ENCODE measurements around the gene GRP. TPM values are rescaled to one million over a fixed set of nuclear protein-coding genes. Genes with fewer than 3 reads are reported as not detected.
A peak's percentile ranks its signal among the peaks of the same experiment; 100 is the strongest.

GRP gene
- total RNA-seq, 2 donors from 2014 or later = not detected

DNA sequence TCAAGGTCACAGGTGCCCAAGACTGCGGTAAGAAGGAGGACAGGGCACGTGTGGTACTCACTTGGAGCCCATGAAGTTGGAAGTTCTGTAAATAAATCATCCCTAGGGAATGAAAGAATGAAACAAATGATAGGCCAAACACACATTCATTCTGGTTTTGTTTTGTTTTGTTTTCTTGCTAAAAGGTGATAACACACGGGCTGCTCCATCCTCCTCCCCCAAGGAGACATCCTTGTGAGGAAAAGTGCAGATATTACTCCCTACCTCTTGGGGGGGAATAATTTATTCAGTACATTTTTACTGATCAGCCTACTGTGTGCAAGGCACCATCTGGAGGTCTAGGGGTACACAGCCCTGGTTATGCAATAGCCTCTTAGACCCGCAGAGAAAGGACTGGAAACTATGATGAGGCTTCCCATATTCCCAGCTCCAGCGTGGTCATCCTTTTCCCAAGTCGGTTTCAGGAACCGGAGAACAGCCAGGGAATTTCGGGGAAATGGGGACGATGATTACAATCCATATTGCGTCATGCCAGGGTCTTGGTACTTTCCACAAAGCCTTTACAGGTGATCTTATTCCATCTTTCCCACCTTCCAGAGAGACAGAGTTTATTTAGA lies 47.0 kb downstream of the GRP start:
- no peak overlapping the region for H3K4me3 Mint-ChIP-seq

GRCh38 chr18:59267503-59268126 lies 47.7 kb downstream of the GRP start:
- Mint-ChIP-seq H3K4me1 (ENCODE audit: low read depth in 2 of 2) (peaks cover 6 to 8% of the 10 kb centered on the region in 2 donors), H3K9me3 (no peaks in the 10 kb centered on the region), H3K27ac (no peak overlapping the region), H3K27me3 (peaks cover 60 to 70% of the 10 kb centered on the region in 2 donors), H3K4me3 (no peak overlapping the region), H3K36me3 (peaks cover 6% of the 10 kb centered on the region)
- DNase-seq (ENCODE audit: low spot score) (no peak), ATAC-seq (no peak)

More for the DNA sequence above, 47.0 kb downstream of the GRP start:
- H3K27ac Mint-ChIP-seq = no peak overlapping the region
- ATAC-seq (no peak), DNase-seq (ENCODE audit: low spot score) (no peak)
- H3K9me3 Mint-ChIP-seq = no peaks in the 10 kb centered on the region
- H3K4me1 Mint-ChIP-seq (ENCODE audit: low read depth in 2 of 2) = peaks cover 6 to 8% of the 10 kb centered on the region in 2 donors
- peaks cover 6% of the 10 kb centered on the region for H3K36me3 Mint-ChIP-seq
- peaks cover 59 to 69% of the 10 kb centered on the region in 2 donors for H3K27me3 Mint-ChIP-seq

- H3K4me1 Mint-ChIP-seq (ENCODE audit: low read depth in 2 of 2) = peaks cover 6 to 8% of the 10 kb centered on the region in 2 donors
- peaks cover 6% of the 10 kb centered on the region for H3K36me3 Mint-ChIP-seq
- DNase-seq (ENCODE audit: low spot score) (no peak), ATAC-seq (no peak)
- H3K4me3 Mint-ChIP-seq = no peak overlapping the region
- no peak overlapping the region for H3K27ac Mint-ChIP-seq
- H3K9me3 Mint-ChIP-seq = no peaks in the 10 kb centered on the region
- peaks cover 58 to 65% of the 10 kb centered on the region in 2 donors for H3K27me3 Mint-ChIP-seq
Observed at GRCh38 chr18:59268127-59268720, 48.3 kb downstream of the GRP start.

DNA sequence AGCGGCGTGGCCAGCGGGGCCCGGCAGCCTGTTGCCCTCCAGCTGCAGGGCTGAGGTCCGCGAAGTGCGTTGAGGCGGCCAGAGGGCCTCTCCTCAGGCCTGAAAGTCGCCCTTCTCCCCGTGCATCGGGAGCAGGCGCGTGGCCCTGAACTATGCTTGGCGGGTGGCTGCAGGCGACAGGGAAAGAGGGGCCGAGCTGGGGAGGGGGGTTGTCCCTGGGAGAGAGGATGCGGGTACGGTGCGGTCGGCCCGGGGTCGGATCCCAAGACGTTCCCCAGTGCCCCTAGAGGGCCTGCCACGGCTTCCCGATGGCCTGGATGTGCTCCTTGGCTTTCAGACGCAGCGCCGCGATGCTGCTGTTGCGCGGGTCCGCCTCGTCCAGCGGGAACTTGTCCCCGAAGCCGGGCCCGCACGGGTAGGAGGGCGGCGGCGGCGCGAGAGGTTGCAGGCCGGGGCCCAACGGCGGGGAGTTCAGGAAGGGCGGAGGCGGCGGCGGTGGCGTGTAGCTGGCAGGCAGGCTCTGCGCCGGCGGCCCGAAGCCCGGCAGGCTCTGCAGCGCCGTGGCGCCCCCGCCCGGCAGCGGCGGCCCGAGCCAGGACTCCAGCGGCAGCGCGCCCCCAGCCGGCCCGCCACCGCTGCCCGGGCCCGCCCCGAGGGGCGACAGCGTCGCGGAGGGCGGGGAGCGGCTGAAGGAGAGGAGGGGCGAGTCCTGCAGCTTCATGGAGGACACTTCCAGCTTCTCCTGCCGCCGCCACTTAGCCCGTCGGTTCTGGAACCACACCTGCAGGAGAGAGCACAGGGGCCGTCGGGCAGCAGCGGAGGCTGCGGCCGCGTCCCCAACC lies 49.0 kb downstream of the GRP start:
- H3K4me3 Mint-ChIP-seq = peak overlapping the region; percentile 67
- H3K27ac Mint-ChIP-seq = no peak overlapping the region
- peaks cover 6% of the 10 kb centered on the region for H3K36me3 Mint-ChIP-seq
- ATAC-seq (peak; percentile 45 to 73), DNase-seq (ENCODE audit: low spot score) (no peak)
- H3K9me3 Mint-ChIP-seq = no peaks in the 10 kb centered on the region
- peaks cover 6 to 8% of the 10 kb centered on the region in 2 donors for H3K4me1 Mint-ChIP-seq (ENCODE audit: low read depth in 2 of 2)
- peaks cover 56 to 63% of the 10 kb centered on the region in 2 donors for H3K27me3 Mint-ChIP-seq

- ATAC-seq = no peak
- peak overlapping the region; percentile 67 for H3K4me3 Mint-ChIP-seq
- H3K36me3 Mint-ChIP-seq = peaks cover 6% of the 10 kb centered on the region
- no peaks in the 10 kb centered on the region for H3K9me3 Mint-ChIP-seq
- peaks cover 6 to 10% of the 10 kb centered on the region in 2 donors for H3K4me1 Mint-ChIP-seq (ENCODE audit: low read depth in 2 of 2)
- DNase-seq (ENCODE audit: low spot score) = no peak
- peaks cover 61 to 67% of the 10 kb centered on the region in 2 donors for H3K27me3 Mint-ChIP-seq
- H3K27ac Mint-ChIP-seq = no peak overlapping the region
Observed at GRCh38 chr18:59269563-59270119, 49.7 kb downstream of the GRP start.

DNA sequence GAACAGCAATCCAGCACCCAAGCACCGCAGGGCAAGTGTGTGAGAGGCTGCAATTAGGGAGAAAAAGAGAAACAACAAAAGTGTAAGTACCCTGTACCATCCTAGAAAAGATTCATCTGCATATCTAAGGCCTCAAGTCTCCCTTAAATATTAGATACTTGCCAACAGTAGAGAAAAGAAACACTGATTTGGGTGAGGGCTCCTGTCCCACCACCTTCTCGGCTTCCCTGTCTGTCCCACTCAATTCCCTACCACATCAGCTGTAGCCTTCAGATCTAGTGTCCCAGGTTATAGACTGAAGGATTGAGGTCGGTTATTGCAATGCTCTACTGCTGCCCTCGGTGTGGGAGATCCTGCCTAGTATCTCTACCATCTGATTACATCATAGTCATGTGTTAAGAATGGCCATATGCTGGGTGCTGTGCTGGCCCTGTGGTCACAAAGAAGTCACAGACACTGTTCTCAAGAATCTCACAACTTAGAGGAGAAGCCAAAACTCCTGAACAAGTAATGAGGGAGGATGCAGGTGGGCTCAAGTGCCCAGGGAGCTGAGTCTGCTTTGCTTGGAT lies 50.8 kb downstream of the GRP start:
- no peak for ATAC-seq
- Mint-ChIP-seq H3K27me3 (peaks cover 67 to 78% of the 10 kb centered on the region in 2 donors), H3K4me1 (ENCODE audit: low read depth in 2 of 2) (peaks cover 6 to 11% of the 10 kb centered on the region in 2 donors), H3K27ac (no peak overlapping the region), H3K4me3 (no peak overlapping the region), H3K9me3 (no peaks in the 10 kb centered on the region), H3K36me3 (peaks cover 6% of the 10 kb centered on the region)
- DNase-seq (ENCODE audit: low spot score) = no peak

- no peak overlapping the region for H3K4me3 Mint-ChIP-seq
- no peaks in the 10 kb centered on the region for H3K9me3 Mint-ChIP-seq
- H3K27me3 Mint-ChIP-seq = peaks cover 65 to 78% of the 10 kb centered on the region in 2 donors
- H3K4me1 Mint-ChIP-seq (ENCODE audit: low read depth in 2 of 2) = peaks cover 6 to 11% of the 10 kb centered on the region in 2 donors
- H3K27ac Mint-ChIP-seq = no peak overlapping the region
- ATAC-seq (no peak), DNase-seq (ENCODE audit: low spot score) (no peak)
- peaks cover 6% of the 10 kb centered on the region for H3K36me3 Mint-ChIP-seq
Observed at GRCh38 chr18:59271606-59272220, 51.8 kb downstream of the GRP start.

DNA sequence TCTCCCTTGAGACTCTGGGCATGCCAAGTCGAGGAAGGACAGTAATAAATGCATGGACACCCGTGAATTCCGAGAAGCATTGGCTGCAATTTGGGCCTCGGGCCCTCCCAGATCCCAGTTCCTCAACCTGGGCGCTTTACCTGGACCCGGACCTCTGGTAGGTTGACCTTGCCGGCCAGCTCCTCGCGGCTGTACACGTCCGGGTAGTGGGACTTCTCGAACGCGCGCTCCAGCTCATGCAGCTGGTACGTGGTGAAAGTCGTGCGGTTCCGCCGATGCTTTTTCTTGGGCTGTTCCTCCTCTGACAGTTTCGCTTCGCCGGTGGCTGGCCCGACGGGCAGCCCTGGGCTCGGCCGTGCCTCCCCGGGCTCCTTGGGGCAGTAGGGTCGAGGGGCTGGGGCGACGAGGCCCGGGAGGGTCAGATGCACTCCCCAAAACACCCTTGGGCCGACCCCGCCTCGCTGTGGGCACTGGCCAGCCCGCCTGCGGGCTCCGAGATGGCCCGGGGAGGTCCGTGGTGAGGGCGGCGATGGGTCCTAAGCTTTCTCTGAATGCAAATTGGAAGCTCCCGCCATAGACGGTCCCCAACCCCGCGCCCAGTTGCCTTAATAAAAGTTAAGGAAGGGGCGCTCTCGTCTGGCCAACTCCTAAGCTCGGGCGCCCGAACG lies 52.4 kb downstream of the GRP start:
- H3K27ac Mint-ChIP-seq = no peak overlapping the region
- no peak for DNase-seq (ENCODE audit: low spot score)
- H3K4me3 Mint-ChIP-seq = no peak overlapping the region
- no peaks in the 10 kb centered on the region for H3K9me3 Mint-ChIP-seq
- peaks cover 6% of the 10 kb centered on the region for H3K36me3 Mint-ChIP-seq
- H3K27me3 Mint-ChIP-seq = peaks cover 63 to 75% of the 10 kb centered on the region in 2 donors
- peaks cover 6 to 11% of the 10 kb centered on the region in 2 donors for H3K4me1 Mint-ChIP-seq (ENCODE audit: low read depth in 2 of 2)
- no peak for ATAC-seq

DNA sequence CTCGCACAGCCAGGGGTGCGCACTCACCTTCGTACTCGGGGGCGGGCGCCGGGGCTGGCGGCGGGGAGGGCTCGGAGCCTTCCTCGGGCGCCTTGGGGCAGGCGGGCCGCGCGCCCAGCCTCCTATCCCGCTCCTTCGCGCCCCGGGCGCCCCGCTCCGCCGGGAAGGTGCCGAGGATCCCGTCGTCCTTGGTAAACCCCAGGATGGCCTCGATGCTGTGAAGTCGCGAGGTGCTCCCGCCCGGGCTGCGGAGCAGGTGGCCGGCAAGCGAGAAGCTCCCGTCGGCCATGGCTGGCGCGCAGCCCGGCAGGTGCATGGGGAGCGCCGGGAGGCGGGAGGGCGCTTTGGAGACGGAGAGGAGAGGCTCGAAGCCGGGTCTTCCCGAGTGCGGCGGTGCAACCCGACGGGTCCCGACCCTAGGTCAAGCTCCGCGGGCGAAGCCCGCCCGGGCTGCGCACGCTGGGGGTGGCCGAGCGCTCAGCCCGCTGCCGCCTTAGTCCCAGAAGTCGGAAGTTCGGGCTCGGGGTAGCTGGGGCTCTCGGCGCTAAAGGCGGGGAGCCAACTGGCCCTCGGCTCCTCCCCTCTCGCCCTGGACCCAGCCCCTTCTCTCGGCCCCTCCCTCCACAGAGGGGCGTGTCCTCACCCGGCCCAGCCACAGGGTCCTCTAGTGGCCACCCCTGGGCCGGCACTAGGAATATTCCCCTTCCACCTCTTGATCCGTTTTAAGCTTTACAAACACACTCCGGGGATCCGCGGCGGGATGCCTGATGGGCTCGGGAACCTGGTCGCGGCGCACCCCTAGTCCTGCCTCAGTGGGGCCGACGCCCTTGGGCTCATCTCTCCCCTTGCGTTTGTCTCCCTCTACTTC lies 53.2 kb downstream of the GRP start, which contains the start of gene RAX:
TSS of gene RAX (minus strand) at position 564 of the 868 bp plus-strand sequence. CDS start at position 316, 248 bp downstream.
- peaks cover 6 to 10% of the 10 kb centered on the region in 2 donors for H3K4me1 Mint-ChIP-seq (ENCODE audit: low read depth in 2 of 2)
- H3K27ac Mint-ChIP-seq = no peak within 1 kb of the TSS
- H3K9me3 Mint-ChIP-seq = no peaks in the 10 kb centered on the region
- ATAC-seq (peak; percentile 51 to 56), DNase-seq (ENCODE audit: low spot score) (no peak)
- no peak within 1 kb of the TSS for H3K4me3 Mint-ChIP-seq
- H3K27me3 Mint-ChIP-seq = peaks cover 60 to 76% of the 10 kb centered on the region in 2 donors
- H3K36me3 Mint-ChIP-seq = peaks cover 6% of the 10 kb centered on the region

DNA sequence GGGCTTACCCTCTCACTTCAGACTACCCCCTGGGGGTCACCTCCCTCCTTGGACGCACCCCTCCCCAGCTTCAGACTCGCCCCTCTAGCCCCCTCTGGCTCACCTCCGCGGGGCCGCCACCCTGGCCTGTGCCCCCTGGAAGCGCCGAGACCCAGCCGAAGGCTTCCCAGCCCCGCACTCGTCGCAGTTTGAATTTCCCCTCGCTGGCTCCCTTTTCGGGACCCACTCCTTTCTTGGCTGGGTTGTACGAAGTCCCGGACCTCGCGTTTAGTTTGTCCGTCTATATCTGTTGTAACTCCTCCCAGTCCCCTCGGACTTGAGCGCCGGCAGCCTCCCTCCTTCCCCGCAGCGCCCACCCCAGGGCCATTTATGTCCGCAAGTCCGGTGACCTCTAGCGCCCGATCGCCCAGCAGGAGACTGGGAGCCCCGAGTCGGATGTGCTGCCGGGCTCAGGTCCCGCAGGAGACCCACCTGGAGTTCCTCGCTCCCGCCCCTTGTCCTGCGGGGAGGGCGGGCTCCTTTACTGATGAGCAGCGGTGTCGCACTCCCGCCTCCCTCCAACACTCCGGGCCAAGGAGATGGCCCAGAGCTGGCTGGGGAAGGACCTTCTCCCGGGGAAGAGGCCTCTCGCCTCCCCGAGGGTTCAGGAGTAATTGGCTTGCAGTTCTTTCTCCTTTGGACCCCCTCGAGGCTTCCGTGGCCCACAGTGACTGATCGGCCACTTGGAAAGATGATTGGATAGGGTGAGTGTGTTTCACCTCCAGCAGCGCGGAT lies 54.0 kb downstream of the GRP start:
- DNase-seq (ENCODE audit: low spot score) (no peak), ATAC-seq (no peak)
- Mint-ChIP-seq H3K4me1 (ENCODE audit: low read depth in 2 of 2) (peaks cover 6 to 7% of the 10 kb centered on the region in 2 donors), H3K4me3 (no peak overlapping the region), H3K36me3 (peaks cover 6% of the 10 kb centered on the region), H3K9me3 (no peaks in the 10 kb centered on the region), H3K27me3 (peaks cover 55 to 79% of the 10 kb centered on the region in 2 donors), H3K27ac (no peak overlapping the region)

DNA sequence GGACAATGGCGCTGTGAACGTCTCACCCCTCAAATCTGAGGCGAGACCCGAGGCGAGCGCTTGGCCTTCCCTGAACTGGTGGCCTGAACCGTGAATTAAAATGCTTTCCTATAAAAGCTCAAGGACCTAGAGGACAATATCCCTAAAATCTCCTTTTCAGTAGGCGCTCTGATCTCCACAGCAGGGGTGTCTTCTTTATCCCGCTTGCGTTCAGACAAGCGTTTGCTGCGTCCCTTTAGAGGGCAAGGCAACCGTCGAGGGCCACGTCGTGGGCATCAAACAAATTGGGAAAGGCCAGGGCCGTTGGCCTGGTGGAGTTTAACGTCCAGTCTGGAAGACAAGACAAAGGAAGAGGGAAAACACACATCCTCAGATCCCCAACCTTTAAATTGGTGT lies 54.6 kb downstream of the GRP start:
- Mint-ChIP-seq H3K4me1 (ENCODE audit: low read depth in 2 of 2) (peaks cover 4 to 6% of the 10 kb centered on the region in 2 donors), H3K36me3 (peaks cover 4% of the 10 kb centered on the region), H3K4me3 (no peak overlapping the region), H3K27ac (no peak overlapping the region), H3K27me3 (peaks cover 53 to 76% of the 10 kb centered on the region in 2 donors), H3K9me3 (no peaks in the 10 kb centered on the region)
- no peak for DNase-seq (ENCODE audit: low spot score)
- ATAC-seq = no peak
